Panc1 (cell line): ENCODE measurements around the gene GABRA4.

Source experiments
- POLR2AphosphoS5 ChIP-seq: IDR thresholded peaks from 2 replicates; pipeline ENCODE4 v1.6.1; 2012; ENCODE audit warnings: mild to moderate bottlenecking, low read depth, low read length, moderate library complexity
- REST ChIP-seq, 2 experiments: IDR thresholded peaks; 2 replicates each; pipeline ENCODE4 v1.6.1; 2011 to 2012; ENCODE audit warnings: low read depth in 2 of 2, control low read depth in 1 of 2, low read length in 1 of 2, mild to moderate bottlenecking in 1 of 2, moderate library complexity in 1 of 2; ENCODE audit not compliant: insufficient read depth in 1 of 2
- SIN3A ChIP-seq: IDR thresholded peaks from 2 replicates; pipeline ENCODE4 v1.6.1; 2012; ENCODE audit warnings: low read depth, mild to moderate bottlenecking, low read length, moderate library complexity, borderline replicate concordance; ENCODE audit not compliant: insufficient read depth
- TCF7L2 ChIP-seq: IDR thresholded peaks from 2 replicates; pipeline ENCODE4 v1.6.1; 2011; ENCODE audit warnings: mild to moderate bottlenecking, low read depth, low read length, inconsistent platforms
- TF ChIP-seq, protein P1 (sequence below): fragments of 450-650 bp; IDR thresholded peaks from 2 replicates; pipeline ENCODE4 v1.5.1; 2017; ENCODE audit warnings: mild to moderate bottlenecking

DNA sequence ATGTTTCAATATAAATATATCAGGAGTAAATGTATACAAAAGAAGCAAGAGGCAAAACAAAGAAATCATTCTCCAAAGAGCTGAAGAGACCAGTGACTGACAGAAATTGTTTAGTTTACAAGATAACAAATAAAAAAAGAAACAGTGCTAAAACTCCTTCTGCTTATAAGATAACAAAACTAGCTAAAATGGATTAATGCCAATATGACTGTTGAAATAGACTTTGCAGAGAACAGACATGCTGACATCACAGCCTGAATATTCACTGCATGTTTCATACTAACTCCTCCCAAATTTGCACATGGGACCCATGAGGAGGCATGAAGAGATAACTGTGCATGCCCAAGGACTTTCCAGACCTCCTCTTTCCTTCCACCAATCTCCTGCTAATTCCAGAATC, 6.2 kb upstream of the GABRA4 start:
- no peak for TF ChIP-seq TCF7L2
- no peak for TF ChIP-seq SIN3A
- TF ChIP-seq, protein P1, sequence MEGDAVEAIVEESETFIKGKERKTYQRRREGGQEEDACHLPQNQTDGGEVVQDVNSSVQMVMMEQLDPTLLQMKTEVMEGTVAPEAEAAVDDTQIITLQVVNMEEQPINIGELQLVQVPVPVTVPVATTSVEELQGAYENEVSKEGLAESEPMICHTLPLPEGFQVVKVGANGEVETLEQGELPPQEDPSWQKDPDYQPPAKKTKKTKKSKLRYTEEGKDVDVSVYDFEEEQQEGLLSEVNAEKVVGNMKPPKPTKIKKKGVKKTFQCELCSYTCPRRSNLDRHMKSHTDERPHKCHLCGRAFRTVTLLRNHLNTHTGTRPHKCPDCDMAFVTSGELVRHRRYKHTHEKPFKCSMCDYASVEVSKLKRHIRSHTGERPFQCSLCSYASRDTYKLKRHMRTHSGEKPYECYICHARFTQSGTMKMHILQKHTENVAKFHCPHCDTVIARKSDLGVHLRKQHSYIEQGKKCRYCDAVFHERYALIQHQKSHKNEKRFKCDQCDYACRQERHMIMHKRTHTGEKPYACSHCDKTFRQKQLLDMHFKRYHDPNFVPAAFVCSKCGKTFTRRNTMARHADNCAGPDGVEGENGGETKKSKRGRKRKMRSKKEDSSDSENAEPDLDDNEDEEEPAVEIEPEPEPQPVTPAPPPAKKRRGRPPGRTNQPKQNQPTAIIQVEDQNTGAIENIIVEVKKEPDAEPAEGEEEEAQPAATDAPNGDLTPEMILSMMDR, result no peak
- TF ChIP-seq POLR2AphosphoS5, result no peak
- TF ChIP-seq REST (IDR thresholded peaks at IDR 0.05; ENCODE audit: insufficient read depth in 1 of 2, low read depth in 2 of 2, low read length in 1 of 2), result no peak
